H1 (cell line): ENCODE measurements around the gene WBP1L. TPM values are rescaled to one million over a fixed set of nuclear protein-coding genes. Genes with fewer than 3 reads are reported as not detected.
"Not testable (repeated sequence)": the region's sequence is repeated elsewhere in the genome, so short reads cannot be mapped to it uniquely, and the experiment has no call there.

Experiments
- CTCF ChIA-PET: fragments of 300-600 bp; sonication (Branson Sonifier 250); formaldehyde crosslinking; loops from one replicate; lab custom pipeline; 2021; ENCODE audit not compliant: partially characterized antibody; lab: Charles Lee
- POLR2A ChIA-PET: fragments of 300-600 bp; sonication (Branson Sonifier 250); formaldehyde crosslinking; loops from one replicate; lab custom pipeline; 2021; ENCODE audit warnings: inconsistent platforms; ENCODE audit not compliant: partially characterized antibody; lab: Charles Lee
- DNase-seq, 2 experiments: peaks; one replicate each; pipeline versions ENCODE4 v3.0.0 to v3.0.0-alpha.2; 2010 to 2022; ENCODE audit warnings: low spot score in 2 of 2, low read depth in 1 of 2, mixed read lengths in 1 of 2
- FAIRE-seq: peaks from 2 replicates; lab custom pipeline; 2011; peaks lifted over from hg19 to GRCh38; lab: Jason Lieb, UNC
- H2AFZ ChIP-seq: 2 replicates; pipeline ENCODE4 v1.8.1; 2012; ENCODE audit warnings: low read length, inconsistent platforms
- H2AK5ac ChIP-seq: 2 replicates; pipeline ENCODE4 v1.6.1; 2013; ENCODE audit warnings: low read depth, low read length
- H2BK120ac ChIP-seq: replicated peaks from 2 replicates; pipeline ENCODE3; 2013; ENCODE audit warnings: low read depth, low read length, inconsistent platforms
- H2BK12ac ChIP-seq: 2 replicates; pipeline ENCODE4 v1.6.1; 2013; ENCODE audit warnings: low read depth, low read length
- H2BK15ac ChIP-seq: 2 replicates; pipeline ENCODE4 v1.6.1; 2013; ENCODE audit warnings: low read length
- H2BK20ac ChIP-seq: 2 replicates; pipeline ENCODE4 v1.6.1; 2013; ENCODE audit warnings: low read length
- H2BK5ac ChIP-seq: 2 replicates; pipeline ENCODE4 v1.6.1; 2013; ENCODE audit warnings: low read depth, low read length
- H3K14ac ChIP-seq: 2 replicates; pipeline ENCODE4 v1.6.1; 2013; ENCODE audit warnings: inconsistent platforms; ENCODE audit not compliant: insufficient read length
- H3K18ac ChIP-seq: 2 replicates; pipeline ENCODE4 v1.6.1; 2013; ENCODE audit warnings: low read length; ENCODE audit errors: extremely low read depth
- H3K23ac ChIP-seq: 2 replicates; pipeline ENCODE4 v1.6.1; 2013; ENCODE audit warnings: inconsistent platforms; ENCODE audit not compliant: insufficient read length
- H3K23me2 ChIP-seq: 2 replicates; pipeline ENCODE4 v1.6.1; 2013; ENCODE audit warnings: low read depth, low read length
- H3K27ac ChIP-seq: 2 replicates; pipeline ENCODE4 v1.6.1; 2011; ENCODE audit warnings: low read depth, low read length, inconsistent platforms
- H3K27me3 ChIP-seq, 4 experiments: replicated peaks in 1 of 4; 1 replicate in 1 of 4; 2 replicates in 3 of 4; pipeline versions ENCODE4 v1.6.1 to v1.8.1; 2011 to 2013; ENCODE audit warnings: low read length in 3 of 4, mild to moderate bottlenecking in 3 of 4, inconsistent platforms in 2 of 4, mixed read lengths in 2 of 4, moderate library complexity in 1 of 4; ENCODE audit not compliant: control insufficient read depth in 3 of 4, insufficient read depth in 3 of 4; ENCODE audit errors: extremely low read depth in 1 of 4
- H3K36me3 ChIP-seq, 4 experiments: 2 replicates each; pipeline versions ENCODE4 v1.6.1 to v1.8.1; 2011 to 2013; ENCODE audit warnings: mild to moderate bottlenecking in 4 of 4, low read length in 3 of 4, moderate library complexity in 2 of 4, control low read depth in 1 of 4, inconsistent platforms in 1 of 4; ENCODE audit not compliant: insufficient read depth in 4 of 4, control insufficient read depth in 2 of 4
- H3K4ac ChIP-seq: replicated peaks from 2 replicates; pipeline ENCODE3; 2013; ENCODE audit warnings: low read length, low read depth, mixed read lengths, inconsistent platforms; ENCODE audit not compliant: insufficient read length
- H3K4me1 ChIP-seq, 4 experiments: replicated peaks in 1 of 4; 1 replicate in 1 of 4; 2 replicates in 3 of 4; pipeline versions ENCODE4 v1.6.1 to v1.8.1; 2011 to 2013; ENCODE audit warnings: low read length in 3 of 4, inconsistent platforms in 2 of 4, mixed read lengths in 1 of 4; ENCODE audit not compliant: insufficient read depth in 4 of 4, control insufficient read depth in 3 of 4
- H3K4me2 ChIP-seq, 2 experiments: 2 replicates each; pipeline versions ENCODE4 v1.6.1 to v1.8.1; 2011 to 2013; ENCODE audit warnings: low read depth in 2 of 2, low read length in 2 of 2, control low read depth in 1 of 2, inconsistent platforms in 1 of 2, mild to moderate bottlenecking in 1 of 2; ENCODE audit not compliant: insufficient read depth in 1 of 2
- H3K4me3 ChIP-seq, 4 experiments: fragments of 200-600, 300-600 bp in 1 of 4; sonication (generic), shearing (Covaris generic), sonication (Bioruptor Twin) in 1 of 4; 2 replicates each; pipeline versions ENCODE4 v1.5.1 to v1.8.1; 2011 to 2016; ENCODE audit warnings: low read length in 4 of 4, low read depth in 3 of 4, control low read depth in 2 of 4, inconsistent platforms in 2 of 4, mild to moderate bottlenecking in 2 of 4, mixed read lengths in 1 of 4, moderate library complexity in 1 of 4; ENCODE audit not compliant: insufficient read depth in 2 of 4; ENCODE audit errors: extremely low read depth in 1 of 4
- H3K56ac ChIP-seq: replicated peaks from 2 replicates; pipeline ENCODE3; 2013; ENCODE audit warnings: low read depth, mild to moderate bottlenecking, mixed read lengths, low read length, inconsistent platforms; ENCODE audit not compliant: insufficient read length
- H3K79me1 ChIP-seq: 2 replicates; pipeline ENCODE4 v1.6.1; 2013; ENCODE audit warnings: low read depth, low read length, control low read depth
- H3K79me2 ChIP-seq, 2 experiments: 2 replicates each; pipeline versions ENCODE4 v1.6.1 to v1.8.1; 2012 to 2013; ENCODE audit warnings: low read length in 2 of 2, mild to moderate bottlenecking in 2 of 2, inconsistent platforms in 1 of 2; ENCODE audit not compliant: insufficient read depth in 2 of 2, control insufficient read depth in 1 of 2
- H3K9ac ChIP-seq, 4 experiments: replicated peaks in 1 of 4; 1 replicate in 1 of 4; 2 replicates in 3 of 4; pipeline versions ENCODE4 v1.6.1 to v1.8.1; 2011 to 2013; ENCODE audit warnings: low read depth in 3 of 4, low read length in 3 of 4, control low read depth in 2 of 4, mild to moderate bottlenecking in 2 of 4, moderate library complexity in 2 of 4, inconsistent platforms in 1 of 4; ENCODE audit errors: extremely low read depth in 1 of 4
- H3K9me3 ChIP-seq, 2 experiments: 2 replicates each; pipeline versions ENCODE4 v1.6.1 to v1.8.1; 2012 to 2013; ENCODE audit warnings: mild to moderate bottlenecking in 2 of 2, moderate library complexity in 2 of 2, control low read depth in 1 of 2, inconsistent platforms in 1 of 2, low read depth in 1 of 2, low read length in 1 of 2, mixed read lengths in 1 of 2; ENCODE audit not compliant: insufficient read depth in 2 of 2
- H4K20me1 ChIP-seq, 2 experiments: replicated peaks in 1 of 2; 2 replicates each; pipeline versions ENCODE3 to v1.8.1; 2011 to 2013; ENCODE audit warnings: inconsistent platforms in 2 of 2, low read length in 2 of 2, mild to moderate bottlenecking in 1 of 2; ENCODE audit not compliant: insufficient read depth in 2 of 2, control insufficient read depth in 1 of 2
- H4K5ac ChIP-seq: 2 replicates; pipeline ENCODE4 v1.6.1; 2013; ENCODE audit warnings: low read length, low read depth, mixed read lengths, inconsistent platforms; ENCODE audit not compliant: insufficient read length
- H4K8ac ChIP-seq: 2 replicates; pipeline ENCODE4 v1.8.0; 2013; ENCODE audit warnings: mild to moderate bottlenecking, moderate library complexity, low read length, inconsistent platforms; ENCODE audit not compliant: insufficient read depth; ENCODE audit errors: extremely low read depth
- H4K91ac ChIP-seq: replicated peaks from 2 replicates; pipeline ENCODE3; 2013; ENCODE audit warnings: low read length, mixed read lengths, inconsistent platforms; ENCODE audit not compliant: insufficient read length
- ATF2 ChIP-seq: IDR thresholded peaks from 2 replicates; pipeline ENCODE4 v1.6.1; 2012; ENCODE audit warnings: low read length, inconsistent platforms
- BRCA1 ChIP-seq: IDR thresholded peaks from 2 replicates; pipeline ENCODE4 v1.6.1; 2012; ENCODE audit warnings: low read depth, low read length, improper control_type of control experiment
- GABPA ChIP-seq: IDR thresholded peaks from 2 replicates; pipeline ENCODE4 v1.6.1; 2011; ENCODE audit warnings: mild to moderate bottlenecking, low read length, moderate library complexity, borderline replicate concordance; ENCODE audit not compliant: insufficient read depth
- NRF1 ChIP-seq: IDR thresholded peaks from 2 replicates; pipeline ENCODE4 v1.6.1; 2011; ENCODE audit warnings: mild to moderate bottlenecking, low read depth, low read length, improper control_type of control experiment
- POU5F1 ChIP-seq: IDR thresholded peaks from 2 replicates; pipeline ENCODE4 v1.6.1; 2011; ENCODE audit warnings: low read depth, mild to moderate bottlenecking, low read length, moderate library complexity
- RNF2 ChIP-seq: fragments of 200-900, 300-1000 bp; sonication (generic); IDR thresholded peaks from 2 replicates; pipeline ENCODE4 v1.7.1; 2016; ENCODE audit warnings: borderline replicate concordance, low read depth, mild to moderate bottlenecking, antibody characterized with exemption, low read length; ENCODE audit not compliant: poor library complexity, severe bottlenecking; ENCODE audit errors: missing control alignments
- RXRA ChIP-seq: IDR thresholded peaks from 2 replicates; pipeline ENCODE4 v1.6.1; 2011; ENCODE audit warnings: low read depth, mild to moderate bottlenecking, low read length, moderate library complexity; ENCODE audit not compliant: insufficient read depth
- SP4 ChIP-seq: IDR thresholded peaks from 2 replicates; pipeline ENCODE4 v1.6.1; 2012; ENCODE audit warnings: low read length, inconsistent platforms
- TCF12 ChIP-seq: IDR thresholded peaks from 2 replicates; pipeline ENCODE4 v1.6.1; 2011; ENCODE audit warnings: low read depth, mild to moderate bottlenecking, low read length
- WGBS, 2 experiments: shearing (Covaris generic) in 1 of 2; methylation state at CpG; one replicate each; pipeline versions ENCODE4 v1.1.6 to v1.1.7; 2013 to 2015; ENCODE audit warnings: low lambda C conversion rate in 2 of 2, mixed read lengths in 2 of 2, inconsistent platforms in 1 of 2, low coverage in 1 of 2, missing lambda C conversion rate in 1 of 2; ENCODE audit not compliant: insufficient replicate concordance in 2 of 2, insufficient coverage in 1 of 2, insufficient read length in 1 of 2; ENCODE audit errors: extremely low coverage in 1 of 2, missing lambda C conversion rate in 1 of 2; 5-methylcytosine and 5-hydroxymethylcytosine counted together
- polyA plus RNA-seq, 7 experiments: library from polyadenylated mRNA; depleted of rRNA in 3 of 7; stranded (reverse) in 5 of 7; unstranded in 2 of 7; fragments of >200 nt in 5 of 7; fragments of 200-250 nt in 2 of 7; gene quantifications; 1 replicate in 5 of 7; 2 replicates in 1 of 7; 4 replicates in 1 of 7; pipeline versions ENCODE4 v1.2.1 to v1.2.3, GENCODE V29; 2011 to 2013; ENCODE audit warnings: missing spikeins in 2 of 7, mixed read lengths in 2 of 7
- total RNA-seq: library from RNA; stranded (reverse); fragmentation: NEBNext Ultra II Directional; extraction: Animal tissue kit (Norgen Biotek cat#: 25700); gene quantifications from 2 replicates; pipeline ENCODE4 v1.2.1, GENCODE V29; 2021

Gene WBP1L
- total and polyA plus RNA-seq, 2 of the 8 experiments (the other 6 are each of a cell fraction or from before 2014, with no cell fraction given): 26.6 to 29.9 TPM

- TF ChIP-seq ATF2 (no peak), TCF12 (no peak), SP4 (no peak), RXRA (no peak), GABPA (no peak), NRF1 (no peak), BRCA1 (no peak), POU5F1 (no peak), RNF2 (no peak)
- TF ChIP-seq, all 59 proteins: peak for 0
Observed at GRCh38 chr10:102715880-102716279, 27.9 kb upstream of the WBP1L start (continued).

GRCh38 chr10:102716900-102717565 lies 26.7 kb upstream of the WBP1L start:
- H3K27me3 ChIP-seq, H3K23ac ChIP-seq, H3K23me2 ChIP-seq, H4K8ac ChIP-seq, DNase-seq, H3K4me3 ChIP-seq, H2AFZ ChIP-seq, H3K9ac ChIP-seq, H3K79me1 ChIP-seq, H3K18ac ChIP-seq, H3K4ac ChIP-seq, H2BK20ac ChIP-seq, H3K56ac ChIP-seq, H3K14ac ChIP-seq, FAIRE-seq, H2BK15ac ChIP-seq, H3K27ac ChIP-seq, H2AK5ac ChIP-seq, H2BK5ac ChIP-seq, H3K9me3 ChIP-seq, H4K91ac ChIP-seq, H2BK12ac ChIP-seq, H2BK120ac ChIP-seq, H4K5ac ChIP-seq: not testable (repeated sequence)
- H3K36me3 ChIP-seq: peaks cover 0 to 17% (median 2%) of the 10 kb centered on the region in 4 experiments; a peak in 4 of 8 replicates
- WGBS, 2 experiments: 95% methylated on average over 12 of the region's 18 CpGs; no CpG with 5 or more reads in 1 of the 2 experiments
- ChIA-PET CTCF (interaction anchor here (1.2 kb wide), 1 partner anchor 48 kb away, joined by 3 read pairs; no protein-coding TSS in a partner anchor), POLR2A (interaction anchor here (1.9 to 7.3 kb wide), 3 partner anchors 9 to 60 kb away, joined by 4 to 53 read pairs (median 16); no protein-coding TSS in a partner anchor)
- peaks cover 5 to 22% (median 14%) of the 10 kb centered on the region in 4 experiments; a peak in 6 of 7 replicates for H3K4me1 ChIP-seq
- peak overlapping the region in 1 of 2 experiments; percentile 67; a peak in 1 of 4 replicates for H3K4me2 ChIP-seq
- H3K79me2 ChIP-seq: peaks cover 0 to 74% of the 10 kb centered on the region in 2 experiments; a peak in 2 of 4 replicates
- H4K20me1 ChIP-seq: peaks cover 2 to 14% of the 10 kb centered on the region in 2 experiments
